KMS-11 (cell line): ENCODE measurements around the gene SELENOS.

ENCODE experiments used
- H2AFZ ChIP-seq: fragments of 200-600 bp; sonication (generic); 2 replicates; pipeline ENCODE4 v1.6.1; 2016; ENCODE audit warnings: antibody characterized with exemption, mixed run types, low read depth
- H3K27ac ChIP-seq: fragments of 200-600 bp; sonication (generic); 2 replicates; pipeline ENCODE4 v1.6.1; 2016; ENCODE audit warnings: mild to moderate bottlenecking, mixed run types
- H3K27me3 ChIP-seq: fragments of 200-600 bp; sonication (generic); 2 replicates; pipeline ENCODE4 v1.6.1; 2017; ENCODE audit warnings: mild to moderate bottlenecking, low read depth, mixed run types, moderate library complexity; ENCODE audit not compliant: insufficient read depth
- H3K36me3 ChIP-seq: fragments of 200-600 bp; sonication (generic); 2 replicates; pipeline ENCODE4 v1.6.1; 2017; ENCODE audit warnings: mild to moderate bottlenecking, mixed run types; ENCODE audit not compliant: insufficient read depth
- H3K4me1 ChIP-seq: fragments of 200-600 bp; sonication (generic); 2 replicates; pipeline ENCODE4 v1.6.1; 2016; ENCODE audit warnings: mild to moderate bottlenecking, low read depth, mixed run types; ENCODE audit not compliant: poor library complexity, severe bottlenecking
- H3K4me2 ChIP-seq: fragments of 200-600 bp; sonication (generic); 2 replicates; pipeline ENCODE4 v1.7.0; 2016; ENCODE audit warnings: mild to moderate bottlenecking, mixed run types
- H3K4me3 ChIP-seq: fragments of 200-600 bp; sonication (generic); IDR thresholded peaks from 2 replicates; pipeline ENCODE4 v1.6.1; 2017; ENCODE audit warnings: low read depth, low read length, mixed read lengths; ENCODE audit not compliant: insufficient read depth
- H3K79me2 ChIP-seq: fragments of 200-600 bp; sonication (generic); 2 replicates; pipeline ENCODE4 v1.6.1; 2016; ENCODE audit warnings: low read depth, mixed run types; ENCODE audit not compliant: insufficient read depth
- H3K9ac ChIP-seq: fragments of 200-600 bp; sonication (generic); 2 replicates; pipeline ENCODE4 v1.6.1; 2016; ENCODE audit warnings: mild to moderate bottlenecking, mixed run types
- H4K20me1 ChIP-seq: fragments of 200-600 bp; sonication (generic); 2 replicates; pipeline ENCODE4 v1.6.1; 2016; ENCODE audit warnings: mild to moderate bottlenecking, mixed run types; ENCODE audit not compliant: insufficient read depth
- CTCF ChIP-seq: fragments of 200-600 bp; sonication (generic); conservative IDR thresholded peaks from 2 replicates; pipeline ENCODE4 v1.6.1; 2017; ENCODE audit warnings: low read depth, mild to moderate bottlenecking, antibody characterized with exemption, low read length, moderate library complexity, mixed read lengths

SELENOS gene

DNA sequence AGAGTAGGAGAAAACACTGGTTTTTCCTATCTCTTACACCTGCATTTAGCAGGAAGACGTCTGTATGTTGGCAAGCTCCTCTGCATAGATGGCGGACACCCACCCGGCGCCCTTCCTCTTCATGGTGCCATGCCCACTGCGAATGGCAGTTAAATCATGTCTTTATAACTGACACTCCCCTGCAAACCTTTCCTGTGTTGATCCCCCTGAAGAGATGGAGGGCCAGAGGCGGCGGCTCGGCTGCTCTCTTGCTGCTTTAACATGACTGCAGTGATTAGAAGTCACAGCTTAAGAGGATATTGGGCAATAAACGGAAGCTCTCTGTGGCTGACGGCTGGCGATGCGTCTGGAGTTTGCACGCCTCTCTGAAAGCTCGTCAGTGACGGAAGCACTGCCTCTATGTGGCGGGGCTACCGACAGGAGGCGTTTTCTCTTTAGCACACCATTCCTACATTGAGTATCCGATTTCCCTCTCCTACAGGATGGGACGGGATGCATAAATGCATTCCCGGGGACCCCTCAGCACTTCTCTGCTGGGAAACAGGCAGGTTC is 43.3 kb upstream of the SELENOS start:
- Histone ChIP-seq H3K4me3 (no peak overlapping the region), H3K27ac (no peak overlapping the region), H3K79me2 (no peaks in the 10 kb centered on the region), H3K27me3 (no peaks in the 10 kb centered on the region), H3K36me3 (no peaks in the 10 kb centered on the region), H3K4me1 (no peaks in the 10 kb centered on the region), H3K9ac (no peak overlapping the region), H3K4me2 (no peak overlapping the region), H2AFZ (no peak overlapping the region), H4K20me1 (no peaks in the 10 kb centered on the region)
- TF ChIP-seq CTCF, result no peak

DNA sequence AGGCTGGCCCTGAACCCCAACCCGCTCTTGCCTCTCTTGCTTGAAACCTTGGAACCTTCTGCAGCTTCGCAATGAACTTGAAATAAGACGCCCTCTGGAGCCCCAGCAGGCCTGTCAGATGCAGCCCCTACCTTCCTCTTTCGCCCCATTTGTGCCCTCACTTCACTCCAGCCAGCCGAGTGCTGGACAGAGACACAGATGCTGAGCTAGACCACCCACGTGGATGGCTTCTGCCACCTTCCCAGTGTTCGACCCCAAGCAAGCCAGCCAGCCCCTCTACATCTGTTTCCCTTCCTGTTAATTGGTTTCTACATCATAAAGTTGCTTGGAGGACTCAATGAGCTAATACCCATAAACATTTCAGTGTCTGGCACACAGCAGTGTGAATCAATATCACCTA is 41.6 kb upstream of the SELENOS start:
- Histone ChIP-seq H3K9ac (no peak overlapping the region), H3K4me2 (no peak overlapping the region), H3K27me3 (no peaks in the 10 kb centered on the region), H4K20me1 (no peaks in the 10 kb centered on the region), H2AFZ (no peak overlapping the region), H3K27ac (no peak overlapping the region), H3K36me3 (no peaks in the 10 kb centered on the region), H3K79me2 (no peaks in the 10 kb centered on the region), H3K4me1 (no peaks in the 10 kb centered on the region), H3K4me3 (no peak overlapping the region)
- no peak for TF ChIP-seq CTCF

- H4K20me1 ChIP-seq, result no peaks in the 10 kb centered on the region
- no peaks in the 10 kb centered on the region for H3K4me1 ChIP-seq
- TF ChIP-seq CTCF, result no peak
- no peak overlapping the region for H3K9ac ChIP-seq
- no peaks in the 10 kb centered on the region for H3K27me3 ChIP-seq
- no peak overlapping the region for H3K4me3 ChIP-seq
- H3K36me3 ChIP-seq, result no peaks in the 10 kb centered on the region
- H2AFZ ChIP-seq, result no peak overlapping the region
- H3K4me2 ChIP-seq, result no peak overlapping the region
- H3K79me2 ChIP-seq, result no peaks in the 10 kb centered on the region
- H3K27ac ChIP-seq, result no peak overlapping the region
These were observed 41.0 kb upstream of the SELENOS start for GRCh38 chr15:101318147-101318819.

DNA sequence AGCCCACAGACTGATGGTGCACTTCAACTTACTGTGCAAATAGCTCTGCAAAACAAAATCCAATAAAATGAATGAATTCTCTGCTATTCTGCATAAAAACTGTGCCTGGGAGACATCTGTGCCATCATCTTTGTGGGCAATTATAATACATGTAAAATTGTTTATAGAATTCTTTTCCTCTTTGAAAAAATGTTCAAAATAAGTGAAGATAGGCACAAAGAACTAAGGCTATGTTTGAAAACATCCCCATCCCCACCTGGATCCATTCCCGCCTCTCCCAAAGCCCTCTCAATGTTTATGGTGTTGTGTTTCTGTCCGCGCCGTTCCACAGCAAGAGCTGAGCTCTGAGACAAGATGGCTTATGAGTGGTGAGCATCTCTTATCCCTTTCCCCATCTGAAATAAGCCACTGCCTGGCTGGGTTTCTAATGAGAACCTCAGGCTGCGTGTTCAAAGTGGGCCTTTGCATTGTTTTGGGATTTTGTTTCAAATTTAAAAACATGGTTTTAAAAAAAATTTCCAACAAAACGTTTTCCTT is 40.1 kb upstream of the SELENOS start:
- Histone ChIP-seq H4K20me1 (no peaks in the 10 kb centered on the region), H3K4me1 (no peaks in the 10 kb centered on the region), H2AFZ (no peak overlapping the region), H3K4me3 (no peak overlapping the region), H3K79me2 (no peaks in the 10 kb centered on the region), H3K27ac (no peak overlapping the region), H3K27me3 (no peaks in the 10 kb centered on the region), H3K36me3 (no peaks in the 10 kb centered on the region), H3K4me2 (no peak overlapping the region), H3K9ac (no peak overlapping the region)
- TF ChIP-seq CTCF, result no peak
